Body of pancreas (tissue), 4 donors: ENCODE results near the gene NXT1.

Source experiments
- CTCF ChIP-seq, 7 experiments: fragments of 450-650 bp in 4 of 7; fragments of 200-600 bp in 3 of 7; sonication (generic) in 3 of 7; IDR thresholded peaks; one replicate each; pipeline ENCODE4 v1.5.1; 2016 to 2019; ENCODE audit warnings: antibody characterized with exemption in 7 of 7
- POLR2A ChIP-seq, 3 donors: fragments of 450-650 bp; IDR thresholded peaks; one replicate each; pipeline ENCODE4 v1.6.1; 2016; ENCODE audit warnings: antibody characterized with exemption in 3 of 3, mild to moderate bottlenecking in 2 of 3

- TF ChIP-seq CTCF (IDR thresholded peaks at IDR 0.05) (no peak), POLR2A (IDR thresholded peaks at IDR 0.05) (no peak)
Measured at GRCh38 chr20:23403751-23404150, 53.2 kb downstream of the NXT1 start.
